Glutamatergic neuron (in vitro differentiated cells): ENCODE measurements around the gene SH2D7. TPM values are rescaled to one million over a fixed set of nuclear protein-coding genes. Genes with fewer than 3 reads are reported as not detected.

Source experiments
- DNase-seq: peaks from one replicate; pipeline ENCODE4 v3.0.0; 2022
- H3K27ac Mint-ChIP-seq: one replicate; pipeline ENCODE4 v1.8.0; 2020; ENCODE audit warnings: mild to moderate bottlenecking, mixed read lengths, inconsistent platforms; ENCODE audit not compliant: unreplicated experiment
- H3K27me3 Mint-ChIP-seq: one replicate; pipeline ENCODE4 v1.8.0; 2020; ENCODE audit warnings: mild to moderate bottlenecking, moderate library complexity, mixed read lengths, inconsistent platforms; ENCODE audit not compliant: unreplicated experiment
- H3K36me3 Mint-ChIP-seq: one replicate; pipeline ENCODE4 v1.8.0; 2020; ENCODE audit warnings: mild to moderate bottlenecking, mixed read lengths, inconsistent platforms; ENCODE audit not compliant: unreplicated experiment
- H3K4me1 Mint-ChIP-seq: one replicate; pipeline ENCODE4 v1.8.0; 2020; ENCODE audit warnings: mild to moderate bottlenecking, low read depth, mixed read lengths, inconsistent platforms; ENCODE audit not compliant: unreplicated experiment
- H3K4me3 Mint-ChIP-seq: one replicate; pipeline ENCODE4 v1.8.0; 2020; ENCODE audit warnings: mild to moderate bottlenecking, mixed read lengths, inconsistent platforms; ENCODE audit not compliant: unreplicated experiment
- H3K9me3 Mint-ChIP-seq: one replicate; pipeline ENCODE4 v1.8.0; 2020; ENCODE audit warnings: mild to moderate bottlenecking, moderate library complexity, mixed read lengths, inconsistent platforms; ENCODE audit not compliant: unreplicated experiment
- total RNA-seq: library from RNA; stranded (reverse); fragmentation: NEBNext Ultra II Directional; extraction: Animal tissue kit (Norgen Biotek cat#: 25700); gene quantifications from one replicate; pipeline ENCODE4 v1.2.1, GENCODE V29; 2021; ENCODE audit not compliant: unreplicated experiment
- TF ChIP-seq, protein P1 (sequence below): fragments of 200-600 bp; sonication (generic); IDR thresholded peaks from one replicate; pipeline ENCODE4 v1.5.0; 2021; ENCODE audit not compliant: partially characterized antibody, unreplicated experiment

SH2D7 gene
- total RNA-seq, 1 donor from 2014 or later = not detected

DNA sequence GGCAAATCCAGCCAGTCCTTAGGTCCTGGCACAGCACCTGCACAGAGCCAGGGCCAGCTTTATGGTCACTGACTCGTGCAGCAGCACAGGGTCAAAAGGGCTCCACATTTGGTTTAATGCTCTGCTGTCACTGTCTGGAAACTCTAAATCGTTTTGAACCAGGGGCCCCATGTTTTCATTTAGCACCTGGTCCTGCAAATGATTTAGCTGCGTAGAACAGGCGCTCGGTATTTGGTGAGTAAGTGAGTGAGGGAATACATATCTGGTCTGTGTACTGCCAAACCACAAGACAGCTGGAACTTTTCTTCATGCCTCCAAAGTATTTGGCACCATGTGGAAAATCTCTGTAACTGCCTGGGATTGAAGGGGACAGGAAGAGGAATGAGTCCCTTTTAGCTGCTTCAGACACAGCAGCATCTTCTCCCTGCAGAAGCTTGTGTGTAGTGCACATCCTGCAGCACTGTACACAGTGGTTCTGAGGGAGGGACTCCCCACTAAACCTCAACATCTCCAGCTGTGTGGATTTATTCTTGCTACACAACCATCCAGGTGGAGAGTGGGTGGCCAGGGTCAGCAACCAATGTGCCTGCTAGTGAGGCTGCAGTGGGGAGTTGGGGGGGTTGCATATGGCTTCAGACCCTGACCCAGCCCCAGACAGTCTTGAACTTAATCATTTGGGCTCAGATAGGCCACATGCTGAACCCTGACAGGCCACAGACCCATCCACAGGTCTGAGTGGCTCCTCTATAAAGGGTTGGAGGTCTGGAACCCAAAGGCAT is 1.1 kb downstream of the SH2D7 start:
- peaks cover 7% of the 10 kb centered on the region for H3K27me3 Mint-ChIP-seq
- H3K27ac Mint-ChIP-seq = no peak overlapping the region
- H3K9me3 Mint-ChIP-seq = no peaks in the 10 kb centered on the region
- DNase-seq = no peak
- TF ChIP-seq, protein P1, sequence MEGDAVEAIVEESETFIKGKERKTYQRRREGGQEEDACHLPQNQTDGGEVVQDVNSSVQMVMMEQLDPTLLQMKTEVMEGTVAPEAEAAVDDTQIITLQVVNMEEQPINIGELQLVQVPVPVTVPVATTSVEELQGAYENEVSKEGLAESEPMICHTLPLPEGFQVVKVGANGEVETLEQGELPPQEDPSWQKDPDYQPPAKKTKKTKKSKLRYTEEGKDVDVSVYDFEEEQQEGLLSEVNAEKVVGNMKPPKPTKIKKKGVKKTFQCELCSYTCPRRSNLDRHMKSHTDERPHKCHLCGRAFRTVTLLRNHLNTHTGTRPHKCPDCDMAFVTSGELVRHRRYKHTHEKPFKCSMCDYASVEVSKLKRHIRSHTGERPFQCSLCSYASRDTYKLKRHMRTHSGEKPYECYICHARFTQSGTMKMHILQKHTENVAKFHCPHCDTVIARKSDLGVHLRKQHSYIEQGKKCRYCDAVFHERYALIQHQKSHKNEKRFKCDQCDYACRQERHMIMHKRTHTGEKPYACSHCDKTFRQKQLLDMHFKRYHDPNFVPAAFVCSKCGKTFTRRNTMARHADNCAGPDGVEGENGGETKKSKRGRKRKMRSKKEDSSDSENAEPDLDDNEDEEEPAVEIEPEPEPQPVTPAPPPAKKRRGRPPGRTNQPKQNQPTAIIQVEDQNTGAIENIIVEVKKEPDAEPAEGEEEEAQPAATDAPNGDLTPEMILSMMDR = no peak
- H3K4me1 Mint-ChIP-seq = no peaks in the 10 kb centered on the region
- no peak overlapping the region for H3K4me3 Mint-ChIP-seq
- no peaks in the 10 kb centered on the region for H3K36me3 Mint-ChIP-seq

DNA sequence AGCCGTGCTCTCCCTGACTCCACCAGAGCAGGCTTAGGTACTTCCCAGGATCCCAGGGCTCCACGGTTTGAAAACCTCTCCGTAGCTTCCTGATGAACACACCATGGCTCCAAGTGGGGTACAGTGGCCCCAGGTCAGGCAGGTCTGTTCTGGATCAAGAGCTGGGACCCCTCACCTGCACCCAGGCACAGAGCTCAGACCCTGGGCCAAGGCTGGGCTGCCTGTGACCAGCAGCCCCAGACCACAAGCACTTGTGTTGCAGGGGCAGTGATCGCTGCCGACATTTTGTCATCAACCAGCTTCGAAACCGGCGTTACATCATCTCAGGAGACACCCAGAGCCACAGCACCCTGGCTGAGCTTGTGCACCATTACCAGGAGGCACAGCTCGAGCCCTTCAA is 5.3 kb downstream of the SH2D7 start:
- TF ChIP-seq, protein P1 = no peak
- Mint-ChIP-seq H3K36me3 (peaks cover 5% of the 10 kb centered on the region), H3K4me3 (no peak overlapping the region), H3K9me3 (peaks cover 3% of the 10 kb centered on the region), H3K27ac (no peak overlapping the region), H3K27me3 (peaks cover 12% of the 10 kb centered on the region), H3K4me1 (no peaks in the 10 kb centered on the region)
- DNase-seq = no peak

DNA sequence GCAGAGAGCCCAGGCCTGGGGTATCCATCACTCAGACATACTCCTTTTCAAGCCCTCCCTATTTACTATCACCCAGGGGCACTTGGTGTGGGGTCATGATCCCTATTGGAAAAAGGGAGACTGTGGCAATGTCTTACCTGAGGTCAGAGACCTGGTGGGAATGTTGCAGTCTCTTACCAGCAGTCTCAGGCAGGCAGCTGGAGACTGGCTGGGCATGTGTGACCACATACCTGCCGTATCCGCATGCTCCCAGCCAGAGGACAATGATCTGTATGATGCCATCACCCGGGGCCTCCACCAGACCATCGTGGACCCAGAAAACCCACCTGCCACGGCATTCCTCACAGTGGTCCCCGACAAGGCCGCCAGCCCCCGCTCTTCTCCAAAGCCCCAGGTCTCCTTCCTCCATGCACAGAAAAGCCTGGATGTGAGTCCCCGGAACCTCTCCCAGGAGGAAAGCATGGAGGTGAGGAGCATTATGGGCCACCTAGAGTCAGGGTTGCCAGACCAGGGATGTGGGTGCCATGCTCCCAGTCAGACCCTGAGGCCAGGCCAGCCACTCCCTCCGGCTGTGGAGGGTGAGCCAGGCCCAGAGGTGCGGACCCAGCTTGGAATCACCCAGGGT is 5.9 kb downstream of the SH2D7 start:
- Mint-ChIP-seq H3K9me3 (peaks cover 3% of the 10 kb centered on the region), H3K36me3 (peaks cover 5% of the 10 kb centered on the region), H3K4me1 (no peaks in the 10 kb centered on the region), H3K27me3 (peaks cover 12% of the 10 kb centered on the region), H3K4me3 (no peak overlapping the region), H3K27ac (no peak overlapping the region)
- TF ChIP-seq, protein P1 = no peak
- DNase-seq = no peak

DNA sequence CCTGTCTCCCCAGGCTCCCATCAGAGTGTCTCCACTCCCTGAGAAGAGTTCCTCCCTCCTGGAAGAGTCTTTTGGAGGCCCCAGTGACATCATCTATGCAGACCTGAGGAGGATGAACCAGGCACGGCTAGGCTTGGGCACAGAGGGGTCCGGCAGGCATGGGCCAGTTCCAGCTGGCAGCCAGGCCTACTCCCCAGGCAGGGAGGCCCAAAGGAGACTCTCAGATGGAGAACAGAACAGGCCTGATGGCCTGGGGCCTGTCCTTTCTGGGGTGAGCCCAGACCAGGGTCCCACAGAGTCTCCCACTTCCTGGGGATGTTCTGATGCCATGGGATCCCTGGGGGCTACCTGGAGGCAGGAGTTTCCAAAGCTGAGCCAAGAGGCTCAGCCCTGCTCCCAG is 8.5 kb downstream of the SH2D7 start:
- no peak overlapping the region for H3K27ac Mint-ChIP-seq
- peaks cover 5% of the 10 kb centered on the region for H3K4me1 Mint-ChIP-seq
- H3K4me3 Mint-ChIP-seq = no peak overlapping the region
- H3K36me3 Mint-ChIP-seq = peaks cover 5% of the 10 kb centered on the region
- peaks cover 10% of the 10 kb centered on the region for H3K27me3 Mint-ChIP-seq
- DNase-seq = no peak
- TF ChIP-seq, protein P1 = no peak
- H3K9me3 Mint-ChIP-seq = peaks cover 4% of the 10 kb centered on the region
